ENCODE results near the gene THBD. TPM values are rescaled to one million over a fixed set of nuclear protein-coding genes. Genes with fewer than 3 reads are reported as not detected.

The THBD gene
- total RNA-seq, 1 experiment from 2014 or later: 4.2 TPM

DNA sequence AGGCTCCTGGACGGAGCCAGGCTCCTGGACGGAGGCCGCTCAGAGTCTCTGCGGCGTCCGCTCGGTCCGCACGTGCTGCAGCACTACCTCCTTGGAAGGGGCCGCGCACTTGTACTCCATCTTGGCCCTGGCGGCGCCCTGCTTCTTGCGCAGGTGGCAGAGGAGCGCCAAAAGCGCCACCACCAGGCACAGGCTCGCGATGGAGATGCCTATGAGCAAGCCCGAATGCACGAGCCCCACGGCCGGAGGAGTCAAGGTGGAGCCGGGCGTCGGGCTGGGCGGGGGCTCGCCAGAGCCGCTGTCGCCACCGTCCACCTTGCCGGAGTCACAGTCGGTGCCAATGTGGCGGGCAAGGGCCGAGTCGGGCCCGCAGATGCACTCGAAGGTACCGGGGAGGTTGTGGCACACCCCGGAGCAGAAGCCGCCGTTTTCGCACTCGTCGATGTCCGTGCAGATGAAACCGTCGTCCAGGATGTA lies 1.7 kb downstream of the THBD start:
- H3K27ac ChIP-seq: no peak overlapping the region
- no peak for DNase-seq (ENCODE audit: low read depth in 1 of 2, low spot score in 2 of 2)
- H3K9me3 ChIP-seq (replicated peaks): no peaks in the 10 kb centered on the region
- no peak overlapping the region for H3K4me3 ChIP-seq
- H3K27me3 ChIP-seq (replicated peaks): peaks cover 10% of the 10 kb centered on the region; the same call in 1 of the 2 replicates
- H3K36me3 ChIP-seq: no peaks in the 10 kb centered on the region
- H3K4me1 ChIP-seq (replicated peaks): peaks cover 44% of the 10 kb centered on the region

GRCh38 chr20:23047001-23047737 lies 2.3 kb downstream of the THBD start:
- peaks cover 12% of the 10 kb centered on the region for H3K27me3 ChIP-seq (replicated peaks)
- peaks cover 44% of the 10 kb centered on the region for H3K4me1 ChIP-seq (replicated peaks)
- no peaks in the 10 kb centered on the region for H3K36me3 ChIP-seq
- no peaks in the 10 kb centered on the region for H3K9me3 ChIP-seq (replicated peaks)
- DNase-seq (ENCODE audit: low read depth in 1 of 2, low spot score in 2 of 2): no peak
- no peak overlapping the region for H3K4me3 ChIP-seq
- H3K27ac ChIP-seq: no peak overlapping the region

- Histone ChIP-seq H3K4me1 (replicated peaks) (peaks cover 43% of the 10 kb centered on the region), H3K4me3 (no peak overlapping the region), H3K27ac (no peak overlapping the region), H3K36me3 (no peaks in the 10 kb centered on the region), H3K9me3 (replicated peaks) (no peaks in the 10 kb centered on the region), H3K27me3 (replicated peaks) (peaks cover 16% of the 10 kb centered on the region)
- DNase-seq (ENCODE audit: low read depth in 1 of 2, low spot score in 2 of 2): no peak
Measured at GRCh38 chr20:23046431-23046830, 3.0 kb downstream of the THBD start.

- no peaks in the 10 kb centered on the region for H3K36me3 ChIP-seq
- no peak for DNase-seq (ENCODE audit: low read depth in 1 of 2, low spot score in 2 of 2)
- no peak overlapping the region for H3K27ac ChIP-seq
- H3K4me1 ChIP-seq (replicated peaks): peaks cover 14% of the 10 kb centered on the region
- H3K4me3 ChIP-seq: no peak overlapping the region
- peaks cover 16% of the 10 kb centered on the region for H3K27me3 ChIP-seq (replicated peaks)
- H3K9me3 ChIP-seq (replicated peaks): no peaks in the 10 kb centered on the region
Measured at GRCh38 chr20:23043376-23043775, 6.1 kb downstream of the THBD start.

GRCh38 chr20:23042270-23042669 lies 7.2 kb downstream of the THBD start:
- no peak for DNase-seq (ENCODE audit: low read depth in 1 of 2, low spot score in 2 of 2)
- no peak overlapping the region for H3K27ac ChIP-seq
- H3K4me3 ChIP-seq: no peak overlapping the region
- peaks cover 16% of the 10 kb centered on the region for H3K27me3 ChIP-seq (replicated peaks)
- H3K4me1 ChIP-seq (replicated peaks): 0 out of 2 replicates have a peak, but pooled peaks cover 6% of the 10 kb centered on the region
- no peaks in the 10 kb centered on the region for H3K9me3 ChIP-seq (replicated peaks)
- H3K36me3 ChIP-seq: no peaks in the 10 kb centered on the region

- Histone ChIP-seq H3K4me1 (replicated peaks) (no peaks in the 10 kb centered on the region), H3K36me3 (no peaks in the 10 kb centered on the region), H3K4me3 (no peak overlapping the region), H3K27me3 (replicated peaks) (peaks cover 18% of the 10 kb centered on the region), H3K27ac (no peak overlapping the region), H3K9me3 (replicated peaks) (no peaks in the 10 kb centered on the region)
- no peak for DNase-seq (ENCODE audit: low read depth in 1 of 2, low spot score in 2 of 2)
Measured at GRCh38 chr20:23039885-23040508, 9.5 kb downstream of the THBD start.

DNA sequence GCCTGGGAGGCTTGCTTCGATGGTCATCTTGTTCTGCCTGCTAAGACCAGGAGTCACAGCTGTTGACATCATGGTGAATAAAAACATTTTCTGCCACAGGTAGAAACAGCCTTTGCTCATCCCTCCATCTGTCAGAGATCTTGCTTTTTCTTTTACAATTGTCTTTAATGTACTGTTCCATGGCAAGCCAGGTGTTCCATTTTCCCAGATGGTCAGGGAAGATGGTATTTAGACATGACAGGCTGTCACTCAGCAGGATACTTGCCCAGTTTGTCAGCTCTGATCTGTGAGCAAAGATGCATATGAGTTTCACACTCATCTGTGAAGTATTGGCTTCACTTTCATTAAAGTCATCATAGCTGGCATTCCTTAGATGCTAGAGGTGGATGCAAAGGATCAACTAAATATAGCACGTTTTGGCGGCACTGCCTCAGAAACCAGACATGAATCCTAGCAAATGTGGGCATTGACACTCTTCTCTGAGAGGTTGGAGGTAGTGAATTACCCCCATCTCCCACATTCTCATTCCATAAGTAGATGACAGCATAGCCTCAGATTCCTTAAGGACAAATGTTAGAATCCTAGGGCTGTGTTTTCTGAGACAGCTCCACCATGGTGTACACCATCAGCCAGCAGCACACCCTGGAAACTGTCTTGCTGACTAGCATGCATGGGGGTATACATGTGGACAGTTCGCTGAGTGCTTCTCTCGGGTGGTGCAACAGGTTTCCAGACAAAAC lies 10.2 kb downstream of the THBD start:
- peaks cover 25% of the 10 kb centered on the region for H3K27me3 ChIP-seq (replicated peaks)
- no peak overlapping the region for H3K27ac ChIP-seq

DNA sequence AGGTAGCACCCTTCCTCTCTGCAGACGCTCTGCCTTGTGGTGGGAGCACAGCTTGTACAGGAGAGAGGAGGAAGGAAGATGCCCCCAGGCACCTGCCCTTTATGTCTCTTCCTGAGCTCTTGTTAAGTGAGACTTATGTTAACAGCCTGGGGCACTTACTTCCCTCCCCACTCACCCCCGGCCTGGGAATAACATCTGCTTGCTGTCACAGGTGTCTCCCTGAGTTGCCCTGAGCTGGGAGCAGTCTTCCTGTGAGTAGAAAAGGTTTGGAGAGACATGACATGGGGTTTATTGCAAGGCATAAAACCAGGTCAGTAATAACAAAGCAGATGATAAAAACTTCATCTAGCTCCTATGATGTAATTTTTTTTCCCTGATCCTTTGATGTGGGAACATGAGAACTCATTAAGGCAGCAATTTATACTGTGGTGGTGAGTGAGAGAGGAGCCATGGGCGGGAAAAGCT lies 12.4 kb downstream of the THBD start:
- peaks cover 28% of the 10 kb centered on the region for H3K27me3 ChIP-seq (replicated peaks)
- no peak for DNase-seq (ENCODE audit: low read depth in 1 of 2, low spot score in 2 of 2)

More for the DNA sequence above, 10.2 kb downstream of the THBD start:
- Histone ChIP-seq H3K36me3 (no peaks in the 10 kb centered on the region), H3K9me3 (replicated peaks) (no peaks in the 10 kb centered on the region), H3K4me1 (replicated peaks) (no peaks in the 10 kb centered on the region), H3K4me3 (no peak overlapping the region)
- no peak for DNase-seq (ENCODE audit: low read depth in 1 of 2, low spot score in 2 of 2)

DNA sequence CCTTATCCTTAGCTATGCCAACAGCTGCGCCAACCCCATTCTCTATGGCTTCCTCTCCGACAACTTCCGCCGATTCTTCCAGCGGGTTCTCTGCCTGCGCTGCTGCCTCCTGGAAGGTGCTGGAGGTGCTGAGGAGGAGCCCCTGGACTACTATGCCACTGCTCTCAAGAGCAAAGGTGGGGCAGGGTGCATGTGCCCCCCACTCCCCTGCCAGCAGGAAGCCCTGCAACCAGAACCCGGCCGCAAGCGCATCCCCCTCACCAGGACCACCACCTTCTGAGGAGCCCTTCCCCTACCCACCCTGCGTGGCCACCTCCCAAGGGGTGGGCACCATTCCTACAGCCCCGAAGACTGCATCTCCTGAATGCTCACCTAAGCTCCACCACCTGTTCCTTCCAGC lies 13.1 kb downstream of the THBD start:
- no peaks in the 10 kb centered on the region for H3K4me1 ChIP-seq (replicated peaks)
- no peak for DNase-seq (ENCODE audit: low read depth in 1 of 2, low spot score in 2 of 2)
- no peak overlapping the region for H3K27ac ChIP-seq
- H3K4me3 ChIP-seq: no peak overlapping the region
- H3K9me3 ChIP-seq (replicated peaks): no peaks in the 10 kb centered on the region
- peaks cover 25% of the 10 kb centered on the region for H3K27me3 ChIP-seq (replicated peaks)
- no peaks in the 10 kb centered on the region for H3K36me3 ChIP-seq

More for the DNA sequence above, 12.4 kb downstream of the THBD start:
- H3K27ac ChIP-seq: no peak overlapping the region
- no peaks in the 10 kb centered on the region for H3K9me3 ChIP-seq (replicated peaks)
- no peaks in the 10 kb centered on the region for H3K4me1 ChIP-seq (replicated peaks)
- H3K4me3 ChIP-seq: no peak overlapping the region
- H3K36me3 ChIP-seq: no peaks in the 10 kb centered on the region

DNA sequence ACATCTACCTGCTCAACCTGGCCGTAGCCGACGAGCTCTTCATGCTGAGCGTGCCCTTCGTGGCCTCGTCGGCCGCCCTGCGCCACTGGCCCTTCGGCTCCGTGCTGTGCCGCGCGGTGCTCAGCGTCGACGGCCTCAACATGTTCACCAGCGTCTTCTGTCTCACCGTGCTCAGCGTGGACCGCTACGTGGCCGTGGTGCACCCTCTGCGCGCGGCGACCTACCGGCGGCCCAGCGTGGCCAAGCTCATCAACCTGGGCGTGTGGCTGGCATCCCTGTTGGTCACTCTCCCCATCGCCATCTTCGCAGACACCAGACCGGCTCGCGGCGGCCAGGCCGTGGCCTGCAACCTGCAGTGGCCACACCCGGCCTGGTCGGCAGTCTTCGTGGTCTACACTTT lies 13.7 kb downstream of the THBD start:
- DNase-seq (ENCODE audit: low read depth in 1 of 2, low spot score in 2 of 2): no peak
- peaks cover 25% of the 10 kb centered on the region for H3K27me3 ChIP-seq (replicated peaks)
- no peak overlapping the region for H3K4me3 ChIP-seq
- no peaks in the 10 kb centered on the region for H3K4me1 ChIP-seq (replicated peaks)
- H3K9me3 ChIP-seq (replicated peaks): no peaks in the 10 kb centered on the region
- no peaks in the 10 kb centered on the region for H3K36me3 ChIP-seq
- H3K27ac ChIP-seq: no peak overlapping the region

- Histone ChIP-seq H3K9me3 (replicated peaks) (no peaks in the 10 kb centered on the region), H3K27ac (no peak within 1 kb of the TSS), H3K4me3 (no peak within 1 kb of the TSS), H3K36me3 (no peaks in the 10 kb centered on the region), H3K4me1 (replicated peaks) (no peaks in the 10 kb centered on the region), H3K27me3 (replicated peaks) (peaks cover 25% of the 10 kb centered on the region)
- no peak for DNase-seq (ENCODE audit: low read depth in 1 of 2, low spot score in 2 of 2)
Measured at GRCh38 chr20:23034721-23035671, 14.5 kb downstream of the THBD start, which contains the start of gene SSTR4. Gene SSTR4, plus strand, starts transcription at chr20:23035312. Its CDS starts 172 bp downstream, at chr20:23035484.

DNA sequence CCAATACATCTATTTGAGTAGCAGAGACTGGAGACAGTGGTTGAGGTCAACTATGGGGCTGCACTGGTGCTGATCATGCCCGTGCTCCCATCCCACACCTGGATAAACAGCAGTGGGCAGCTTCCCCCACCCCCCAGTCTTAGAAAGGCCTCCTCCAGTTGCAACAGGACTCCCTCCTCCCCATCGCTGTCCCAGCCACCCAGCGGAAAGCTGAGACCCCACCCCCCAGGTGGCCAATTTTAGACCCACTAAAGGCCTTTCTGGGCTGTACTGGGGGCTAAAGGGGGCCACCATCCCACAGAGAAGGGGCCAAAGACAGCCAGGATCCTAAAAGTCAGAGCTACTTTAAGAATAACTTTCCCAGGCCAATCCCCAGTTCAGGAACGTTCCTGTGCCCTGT lies 15.6 kb downstream of the THBD start:
- no peaks in the 10 kb centered on the region for H3K36me3 ChIP-seq
- no peaks in the 10 kb centered on the region for H3K4me1 ChIP-seq (replicated peaks)
- no peaks in the 10 kb centered on the region for H3K9me3 ChIP-seq (replicated peaks)
- no peak overlapping the region for H3K4me3 ChIP-seq
- H3K27me3 ChIP-seq (replicated peaks): peaks cover 25% of the 10 kb centered on the region
- DNase-seq (ENCODE audit: low read depth in 1 of 2, low spot score in 2 of 2): no peak
- no peak overlapping the region for H3K27ac ChIP-seq

DNA sequence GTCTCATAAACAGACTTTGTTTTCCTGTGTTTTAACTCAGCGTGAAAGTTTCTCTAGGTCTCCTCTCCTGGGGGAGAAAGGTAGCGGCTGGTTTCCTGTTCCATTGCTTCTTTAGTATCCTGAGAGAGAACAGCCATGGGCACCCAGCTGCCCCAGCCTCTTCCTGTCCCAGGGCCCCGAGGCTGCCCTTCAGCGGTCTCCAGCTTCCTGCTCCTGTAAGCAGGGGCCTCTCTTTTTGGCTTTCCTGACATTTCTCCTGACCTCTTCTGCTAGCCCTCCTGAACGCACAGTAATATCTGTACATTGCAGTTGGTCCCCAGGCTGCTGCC lies 16.8 kb downstream of the THBD start:
- no peak for DNase-seq (ENCODE audit: low read depth in 1 of 2, low spot score in 2 of 2)
- H3K4me3 ChIP-seq: no peak overlapping the region
- H3K4me1 ChIP-seq (replicated peaks): no peaks in the 10 kb centered on the region
- no peak overlapping the region for H3K27ac ChIP-seq
- peaks cover 24% of the 10 kb centered on the region for H3K27me3 ChIP-seq (replicated peaks)
- H3K9me3 ChIP-seq (replicated peaks): no peaks in the 10 kb centered on the region
- H3K36me3 ChIP-seq: no peaks in the 10 kb centered on the region

Data from SJSA1 (cell line).